Loucy (cell line): ENCODE data around the gene GADD45G.

Experiments used
- H2AFZ ChIP-seq: fragments of 200-600 bp; sonication (generic); 2 replicates; pipeline ENCODE4 v1.6.0; 2016; ENCODE audit warnings: antibody characterized with exemption, mild to moderate bottlenecking, low read length, moderate library complexity
- H3F3A ChIP-seq: fragments of 200-600 bp; 2 replicates; pipeline ENCODE4 v1.6.0; 2016; ENCODE audit warnings: antibody characterized with exemption, low read depth, mild to moderate bottlenecking
- H3K27me3 ChIP-seq: fragments of 200-600 bp; sonication (generic); 2 replicates; pipeline ENCODE4 v1.6.1; 2014; ENCODE audit warnings: low read length, mild to moderate bottlenecking; ENCODE audit not compliant: insufficient read depth, poor library complexity, severe bottlenecking
- H3K36me3 ChIP-seq: fragments of 200-600 bp; sonication (generic); 2 replicates; pipeline ENCODE4 v1.6.1; 2016; ENCODE audit warnings: low read length; ENCODE audit not compliant: insufficient read depth
- H3K4me1 ChIP-seq: fragments of 200-600 bp; sonication (generic); 2 replicates; pipeline ENCODE4 v1.5.1; 2014; ENCODE audit warnings: low read length, mild to moderate bottlenecking; ENCODE audit not compliant: insufficient read depth, poor library complexity, severe bottlenecking
- H3K4me2 ChIP-seq: fragments of 200-600 bp; sonication (generic); 2 replicates; pipeline ENCODE4 v1.6.0; 2014; ENCODE audit warnings: antibody characterized with exemption, low read length, low read depth, mild to moderate bottlenecking; ENCODE audit not compliant: poor library complexity, severe bottlenecking
- H3K4me3 ChIP-seq: fragments of 200-600 bp; sonication (generic); 2 replicates; pipeline ENCODE4 v1.5.1; 2014; ENCODE audit warnings: low read length, mild to moderate bottlenecking, mixed read lengths; ENCODE audit not compliant: poor library complexity, severe bottlenecking
- H3K79me2 ChIP-seq: fragments of 200-600 bp; sonication (generic); 2 replicates; pipeline ENCODE4 v1.6.1; 2014; ENCODE audit warnings: low read length; ENCODE audit not compliant: insufficient read depth
- H3K9ac ChIP-seq: fragments of 200-600 bp; sonication (generic); 2 replicates; pipeline ENCODE4 v1.6.0; 2014; ENCODE audit warnings: mild to moderate bottlenecking, low read depth, low read length, moderate library complexity; ENCODE audit not compliant: poor library complexity, severe bottlenecking
- H3K9me2 ChIP-seq: fragments of 200-600 bp; sonication (generic); replicated peaks from 2 replicates; pipeline ENCODE4 v1.6.1; 2016; ENCODE audit warnings: low read depth, low read length, mixed read lengths
- H3K9me3 ChIP-seq: fragments of 200-600 bp; sonication (generic); 2 replicates; pipeline ENCODE4 v1.6.1; 2014; ENCODE audit warnings: mild to moderate bottlenecking, antibody characterized with exemption, low read length, low read depth; ENCODE audit not compliant: insufficient read depth
- H4K20me1 ChIP-seq: fragments of 200-600 bp; sonication (generic); 2 replicates; pipeline ENCODE4 v1.6.0; 2014; ENCODE audit warnings: antibody characterized with exemption, low read length, mild to moderate bottlenecking; ENCODE audit not compliant: insufficient read depth, poor library complexity, severe bottlenecking
- CTCF ChIP-seq: fragments of 200-600 bp; sonication (generic); conservative IDR thresholded peaks from 2 replicates; pipeline ENCODE4 v1.5.1; 2014; ENCODE audit warnings: mild to moderate bottlenecking, antibody characterized with exemption, low read length
- EZH2phosphoT487 ChIP-seq: fragments of 200-600 bp; IDR thresholded peaks from 2 replicates; pipeline ENCODE4 v1.6.1; 2018; ENCODE audit warnings: antibody characterized with exemption, mild to moderate bottlenecking, moderate library complexity, borderline replicate concordance

The GADD45G gene, protein sequence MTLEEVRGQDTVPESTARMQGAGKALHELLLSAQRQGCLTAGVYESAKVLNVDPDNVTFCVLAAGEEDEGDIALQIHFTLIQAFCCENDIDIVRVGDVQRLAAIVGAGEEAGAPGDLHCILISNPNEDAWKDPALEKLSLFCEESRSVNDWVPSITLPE

GRCh38 chr9:89604729-89605464, at the start of gene GADD45G:
TSS of gene GADD45G (plus strand) at chr9:89605012. CDS start at chr9:89605122, 110 bp downstream.
- peak within 1 kb of the TSS; percentile 71 for H3K4me3 ChIP-seq
- TF ChIP-seq CTCF (no peak), EZH2phosphoT487 (no peak)
- H3K9ac ChIP-seq: peak within 1 kb of the TSS; percentile 59
- peaks cover 13% of the 10 kb centered on the region for H3K4me1 ChIP-seq
- peak within 1 kb of the TSS; percentile 74 for H3K4me2 ChIP-seq
- H3K27me3 ChIP-seq: no peaks in the 10 kb centered on the region
- H4K20me1 ChIP-seq: no peaks in the 10 kb centered on the region
- no peak within 1 kb of the TSS for H2AFZ ChIP-seq
- H3K36me3 ChIP-seq: no peaks in the 10 kb centered on the region
- no peaks in the 10 kb centered on the region for H3K79me2 ChIP-seq
- H3F3A ChIP-seq: no peaks in the 10 kb centered on the region
- H3K9me3 ChIP-seq: no peaks in the 10 kb centered on the region
- H3K9me2 ChIP-seq: no peaks in the 10 kb centered on the region

GRCh38 chr9:89555036-89555415, 49.8 kb upstream of the GADD45G start:
- peaks cover 55% of the 10 kb centered on the region for H3K4me1 ChIP-seq
- TF ChIP-seq CTCF: no peak
- TF ChIP-seq EZH2phosphoT487: no peak
- H3K36me3 ChIP-seq: no peaks in the 10 kb centered on the region
- no peaks in the 10 kb centered on the region for H3K27me3 ChIP-seq
- H3K4me3 ChIP-seq: no peak overlapping the region
- no peaks in the 10 kb centered on the region for H3F3A ChIP-seq
- no peak overlapping the region for H2AFZ ChIP-seq
- peak overlapping the region; percentile 38 for H3K9ac ChIP-seq
- H3K4me2 ChIP-seq: peak overlapping the region; percentile 73
- H3K9me2 ChIP-seq: no peaks in the 10 kb centered on the region
- no peaks in the 10 kb centered on the region for H4K20me1 ChIP-seq
- peaks cover 7% of the 10 kb centered on the region; the same call in 1 of the 2 replicates for H3K79me2 ChIP-seq
- no peaks in the 10 kb centered on the region for H3K9me3 ChIP-seq

DNA sequence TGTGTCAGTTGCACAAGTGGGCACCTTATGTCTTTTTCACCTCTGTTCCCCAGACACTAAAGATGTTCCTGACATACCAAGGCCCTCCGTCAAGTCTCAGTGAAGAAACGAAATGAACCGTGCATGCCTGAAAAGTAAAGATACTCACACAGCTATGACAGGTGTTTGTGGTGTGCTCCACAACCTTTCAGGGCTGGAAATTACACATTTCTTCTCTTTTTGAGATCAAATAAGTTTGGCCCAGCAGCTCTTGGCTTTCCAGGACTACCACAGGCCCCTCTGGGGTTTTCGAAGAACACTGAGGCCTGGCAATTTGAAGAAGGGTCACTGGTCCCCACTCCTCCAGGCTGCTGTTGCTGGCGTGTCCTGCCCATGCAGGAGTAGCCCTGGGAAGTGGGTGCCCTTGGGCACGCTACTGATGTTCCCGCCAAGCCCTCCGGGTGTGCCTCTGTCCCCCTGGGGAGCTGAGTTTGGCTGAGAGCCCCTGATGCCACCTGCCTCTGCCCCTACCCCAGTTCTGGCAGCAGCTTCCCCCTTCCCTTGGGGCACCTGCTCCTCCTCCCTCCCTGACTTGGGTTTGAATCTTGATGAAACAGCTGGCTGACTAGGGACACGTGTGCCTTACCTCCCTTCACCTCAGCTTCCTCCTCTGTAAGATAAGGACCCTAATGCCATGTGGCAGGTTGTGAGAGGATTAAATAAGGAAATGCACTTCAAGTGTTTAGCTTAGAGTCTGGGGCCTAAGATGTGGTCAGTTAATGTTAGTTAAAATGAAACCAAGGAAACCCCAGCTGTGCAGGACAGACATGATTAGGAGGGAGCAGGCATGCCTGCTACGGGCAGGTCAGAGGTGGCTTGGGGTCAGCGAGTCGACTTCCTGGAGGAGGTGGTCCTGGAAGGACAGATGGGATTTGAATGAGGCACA, 49.1 kb upstream of the GADD45G start:
- Histone ChIP-seq H3K4me1 (peaks cover 55% of the 10 kb centered on the region), H3K36me3 (no peaks in the 10 kb centered on the region), H3K9ac (peak overlapping the region; percentile 38), H3K4me2 (peak overlapping the region; percentile 73), H3K4me3 (peak overlapping the region; percentile 52), H3K9me3 (no peaks in the 10 kb centered on the region), H3K27me3 (no peaks in the 10 kb centered on the region), H2AFZ (no peak overlapping the region), H4K20me1 (no peaks in the 10 kb centered on the region), H3F3A (no peaks in the 10 kb centered on the region), H3K9me2 (no peaks in the 10 kb centered on the region), H3K79me2 (peaks cover 4% of the 10 kb centered on the region; the same call in 1 of the 2 replicates)
- TF ChIP-seq CTCF (no peak), EZH2phosphoT487 (no peak)
